Neural cell (in vitro differentiated cells): Measurements from ENCODE around the gene ZNF445. TPM values are rescaled to one million over a fixed set of nuclear protein-coding genes. Genes with fewer than 3 reads are reported as not detected.

Experiments
- H2AFZ ChIP-seq: fragments of 200-600, 300-800 bp; sonication (generic), shearing (Covaris generic); 2 replicates; pipeline ENCODE4 v1.6.0; 2014; ENCODE audit warnings: low read depth, mild to moderate bottlenecking, antibody characterized with exemption, low read length, moderate library complexity
- H3F3A ChIP-seq: fragments of 200-600 bp; shearing (Covaris generic); 2 replicates; pipeline ENCODE4 v1.6.1; 2016; ENCODE audit warnings: mild to moderate bottlenecking, moderate library complexity, mixed read lengths, antibody characterized with exemption, low read length; ENCODE audit not compliant: insufficient read depth, poor library complexity, severe bottlenecking
- H3K27ac ChIP-seq: fragments of 200-600, 300-800 bp; sonication (generic), shearing (Covaris generic); 2 replicates; pipeline ENCODE4 v1.5.1; 2014; ENCODE audit warnings: mild to moderate bottlenecking, low read length, moderate library complexity
- H3K27me3 ChIP-seq: fragments of 300-800, 200-600 bp; sonication (generic), shearing (Covaris generic); 2 replicates; pipeline ENCODE4 v1.6.0; 2014; ENCODE audit warnings: mild to moderate bottlenecking, low read depth, low read length, moderate library complexity; ENCODE audit not compliant: insufficient read depth
- H3K36me3 ChIP-seq: fragments of 300-800, 200-600 bp; sonication (generic), shearing (Covaris generic); 2 replicates; pipeline ENCODE4 v1.5.1; 2014; ENCODE audit warnings: mild to moderate bottlenecking, antibody characterized with exemption, low read length, moderate library complexity; ENCODE audit not compliant: insufficient read depth
- H3K4me2 ChIP-seq: fragments of 300-800, 200-600 bp; sonication (generic), shearing (Covaris generic); 2 replicates; pipeline ENCODE4 v1.6.0; 2014; ENCODE audit warnings: mild to moderate bottlenecking, low read length
- H3K4me3 ChIP-seq: fragments of 300-800, 200-600 bp; sonication (generic), shearing (Covaris generic); 2 replicates; pipeline ENCODE4 v1.5.1; 2014; ENCODE audit warnings: mild to moderate bottlenecking, low read length, moderate library complexity
- H3K79me2 ChIP-seq: fragments of 200-600 bp; shearing (Covaris generic); replicated peaks from 2 replicates; pipeline ENCODE4 v1.6.0; 2014; ENCODE audit warnings: mild to moderate bottlenecking, low read length, moderate library complexity; ENCODE audit not compliant: insufficient read depth
- H3K9ac ChIP-seq: fragments of 300-800, 200-600 bp; sonication (generic), shearing (Covaris generic); 2 replicates; pipeline ENCODE4 v1.6.1; 2016; ENCODE audit warnings: mild to moderate bottlenecking, low read length, mixed read lengths
- H3K9me2 ChIP-seq: fragments of 200-600 bp; shearing (Covaris generic); 2 replicates; pipeline ENCODE4 v1.6.1; 2016; ENCODE audit warnings: mild to moderate bottlenecking, low read length, mixed read lengths; ENCODE audit not compliant: insufficient read depth
- H3K9me3 ChIP-seq: fragments of 200-600, 300-800 bp; sonication (generic), shearing (Covaris generic); 2 replicates; pipeline ENCODE4 v1.6.1; 2016; ENCODE audit warnings: mild to moderate bottlenecking, mixed run types, low read length, moderate library complexity, mixed read lengths
- H4K20me1 ChIP-seq: fragments of 200-600 bp; shearing (Covaris generic); 2 replicates; pipeline ENCODE4 v1.6.1; 2016; ENCODE audit warnings: mild to moderate bottlenecking, mixed run types; ENCODE audit not compliant: insufficient read depth
- EP300 ChIP-seq: fragments of 450-650 bp; conservative IDR thresholded peaks from 2 replicates; pipeline ENCODE4 v1.6.1; 2014; ENCODE audit warnings: antibody characterized with exemption, mild to moderate bottlenecking, moderate library complexity; ENCODE audit not compliant: poor library complexity, severe bottlenecking
- EZH2 ChIP-seq: fragments of 200-600, 300-800 bp; shearing (Covaris generic), sonication (generic); IDR thresholded peaks from 2 replicates; pipeline ENCODE4 v1.6.1; 2014; ENCODE audit warnings: antibody characterized with exemption, low read length, borderline replicate concordance, mild to moderate bottlenecking; ENCODE audit not compliant: insufficient read depth, poor library complexity, severe bottlenecking
- MXI1 ChIP-seq: fragments of 450-650 bp; conservative IDR thresholded peaks from 2 replicates; pipeline ENCODE4 v1.6.1; 2014; ENCODE audit warnings: antibody characterized with exemption, mild to moderate bottlenecking; ENCODE audit not compliant: poor library complexity, severe bottlenecking
- POLR2AphosphoS5 ChIP-seq: IDR thresholded peaks from 2 replicates; pipeline ENCODE4 v1.6.1; 2012
- RAD21 ChIP-seq: fragments of 450-650 bp; conservative IDR thresholded peaks from 2 replicates; pipeline ENCODE4 v1.6.1; 2014; ENCODE audit warnings: antibody characterized with exemption, mild to moderate bottlenecking, moderate library complexity
- SMC3 ChIP-seq: fragments of 450-650 bp; conservative IDR thresholded peaks from 2 replicates; pipeline ENCODE4 v1.6.1; 2014; ENCODE audit warnings: antibody characterized with exemption, mild to moderate bottlenecking, moderate library complexity; ENCODE audit not compliant: poor library complexity
- TAF1 ChIP-seq: IDR thresholded peaks from 2 replicates; pipeline ENCODE4 v1.6.1; 2012; ENCODE audit warnings: low read depth
- polyA plus RNA-seq: library from polyadenylated mRNA; depleted of rRNA; stranded (reverse); fragments of >200 nt; gene quantifications from 2 replicates; pipeline ENCODE4 v1.2.3, GENCODE V29; 2014
- TF ChIP-seq, protein P1 (sequence below): fragments of 450-650 bp; IDR thresholded peaks from 2 replicates; pipeline ENCODE4 v1.5.1; 2014; ENCODE audit warnings: antibody characterized with exemption, mild to moderate bottlenecking, moderate library complexity; ENCODE audit not compliant: poor library complexity, severe bottlenecking
- TF ChIP-seq, protein P2 (sequence below): IDR thresholded peaks from 2 replicates; pipeline ENCODE4 v1.6.1; 2012; ENCODE audit warnings: borderline replicate concordance

ZNF445 gene
- polyA plus RNA-seq, 1 donor from 2014 or later, result 15.8 TPM

DNA sequence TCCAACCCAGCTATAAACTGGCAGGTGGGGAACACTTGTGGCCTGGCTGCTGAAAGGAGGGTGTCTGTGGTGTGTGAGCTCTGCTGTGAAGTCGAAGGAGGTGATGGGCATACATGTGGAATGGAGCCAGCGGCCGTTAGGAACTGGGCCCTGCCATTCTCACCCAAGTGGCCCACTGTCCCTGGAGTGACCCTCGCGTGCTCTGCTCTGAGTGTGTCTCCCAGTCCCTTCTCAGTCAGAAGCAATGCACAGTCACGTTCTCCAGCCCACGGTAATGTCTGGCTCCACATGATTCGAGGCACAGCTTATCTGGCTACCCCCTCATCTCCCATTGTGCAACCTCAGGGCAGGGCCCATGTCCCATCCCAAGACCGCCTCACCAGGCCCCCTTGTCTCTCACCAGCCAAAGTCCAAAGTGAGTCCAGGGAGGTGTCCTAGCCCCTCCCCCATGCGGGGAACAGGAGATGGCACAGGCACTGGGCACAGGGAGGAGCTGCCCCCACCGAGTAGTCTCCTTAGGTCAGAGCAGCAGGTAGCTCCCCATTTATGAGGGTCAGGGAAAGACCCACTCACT is 62.9 kb downstream of the ZNF445 start:
- Histone ChIP-seq H3K4me3 (no peak overlapping the region), H3K79me2 (no peaks in the 10 kb centered on the region), H3K36me3 (no peaks in the 10 kb centered on the region), H3K9ac (no peak overlapping the region), H4K20me1 (no peaks in the 10 kb centered on the region), H2AFZ (no peak overlapping the region), H3K9me2 (no peaks in the 10 kb centered on the region), H3K4me2 (no peak overlapping the region), H3K27ac (no peak overlapping the region), H3F3A (no peaks in the 10 kb centered on the region), H3K9me3 (no peaks in the 10 kb centered on the region), H3K27me3 (no peaks in the 10 kb centered on the region)
- TF ChIP-seq MXI1 (no peak), RAD21 (no peak), SMC3 (no peak), EZH2 (no peak), TAF1 (no peak), EP300 (no peak), POLR2AphosphoS5 (no peak)
- TF ChIP-seq, protein P1, sequence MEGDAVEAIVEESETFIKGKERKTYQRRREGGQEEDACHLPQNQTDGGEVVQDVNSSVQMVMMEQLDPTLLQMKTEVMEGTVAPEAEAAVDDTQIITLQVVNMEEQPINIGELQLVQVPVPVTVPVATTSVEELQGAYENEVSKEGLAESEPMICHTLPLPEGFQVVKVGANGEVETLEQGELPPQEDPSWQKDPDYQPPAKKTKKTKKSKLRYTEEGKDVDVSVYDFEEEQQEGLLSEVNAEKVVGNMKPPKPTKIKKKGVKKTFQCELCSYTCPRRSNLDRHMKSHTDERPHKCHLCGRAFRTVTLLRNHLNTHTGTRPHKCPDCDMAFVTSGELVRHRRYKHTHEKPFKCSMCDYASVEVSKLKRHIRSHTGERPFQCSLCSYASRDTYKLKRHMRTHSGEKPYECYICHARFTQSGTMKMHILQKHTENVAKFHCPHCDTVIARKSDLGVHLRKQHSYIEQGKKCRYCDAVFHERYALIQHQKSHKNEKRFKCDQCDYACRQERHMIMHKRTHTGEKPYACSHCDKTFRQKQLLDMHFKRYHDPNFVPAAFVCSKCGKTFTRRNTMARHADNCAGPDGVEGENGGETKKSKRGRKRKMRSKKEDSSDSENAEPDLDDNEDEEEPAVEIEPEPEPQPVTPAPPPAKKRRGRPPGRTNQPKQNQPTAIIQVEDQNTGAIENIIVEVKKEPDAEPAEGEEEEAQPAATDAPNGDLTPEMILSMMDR, result no peak
- TF ChIP-seq, protein P2, sequence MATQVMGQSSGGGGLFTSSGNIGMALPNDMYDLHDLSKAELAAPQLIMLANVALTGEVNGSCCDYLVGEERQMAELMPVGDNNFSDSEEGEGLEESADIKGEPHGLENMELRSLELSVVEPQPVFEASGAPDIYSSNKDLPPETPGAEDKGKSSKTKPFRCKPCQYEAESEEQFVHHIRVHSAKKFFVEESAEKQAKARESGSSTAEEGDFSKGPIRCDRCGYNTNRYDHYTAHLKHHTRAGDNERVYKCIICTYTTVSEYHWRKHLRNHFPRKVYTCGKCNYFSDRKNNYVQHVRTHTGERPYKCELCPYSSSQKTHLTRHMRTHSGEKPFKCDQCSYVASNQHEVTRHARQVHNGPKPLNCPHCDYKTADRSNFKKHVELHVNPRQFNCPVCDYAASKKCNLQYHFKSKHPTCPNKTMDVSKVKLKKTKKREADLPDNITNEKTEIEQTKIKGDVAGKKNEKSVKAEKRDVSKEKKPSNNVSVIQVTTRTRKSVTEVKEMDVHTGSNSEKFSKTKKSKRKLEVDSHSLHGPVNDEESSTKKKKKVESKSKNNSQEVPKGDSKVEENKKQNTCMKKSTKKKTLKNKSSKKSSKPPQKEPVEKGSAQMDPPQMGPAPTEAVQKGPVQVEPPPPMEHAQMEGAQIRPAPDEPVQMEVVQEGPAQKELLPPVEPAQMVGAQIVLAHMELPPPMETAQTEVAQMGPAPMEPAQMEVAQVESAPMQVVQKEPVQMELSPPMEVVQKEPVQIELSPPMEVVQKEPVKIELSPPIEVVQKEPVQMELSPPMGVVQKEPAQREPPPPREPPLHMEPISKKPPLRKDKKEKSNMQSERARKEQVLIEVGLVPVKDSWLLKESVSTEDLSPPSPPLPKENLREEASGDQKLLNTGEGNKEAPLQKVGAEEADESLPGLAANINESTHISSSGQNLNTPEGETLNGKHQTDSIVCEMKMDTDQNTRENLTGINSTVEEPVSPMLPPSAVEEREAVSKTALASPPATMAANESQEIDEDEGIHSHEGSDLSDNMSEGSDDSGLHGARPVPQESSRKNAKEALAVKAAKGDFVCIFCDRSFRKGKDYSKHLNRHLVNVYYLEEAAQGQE, result no peak

DNA sequence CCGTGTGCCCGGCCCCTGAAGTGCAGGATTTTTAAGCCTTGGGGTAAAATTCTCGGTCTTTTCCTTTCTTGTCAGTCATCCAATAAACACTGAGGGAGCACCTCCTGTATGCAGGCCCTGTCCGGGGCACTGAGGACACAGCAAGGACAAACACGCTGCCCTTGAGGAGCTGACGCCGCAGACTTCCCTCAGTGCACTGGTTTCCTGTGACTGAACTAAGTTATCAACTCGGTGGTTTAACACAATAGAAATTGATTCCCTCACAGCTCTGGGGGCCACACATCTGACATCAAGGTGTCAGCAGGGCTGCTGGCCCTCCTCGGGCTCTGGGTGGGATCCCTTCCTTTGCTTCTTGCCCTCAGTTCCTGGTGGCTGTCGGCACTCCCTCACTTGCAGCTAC is 65.1 kb downstream of the ZNF445 start:
- H3K36me3 ChIP-seq, result no peaks in the 10 kb centered on the region
- H2AFZ ChIP-seq, result no peak overlapping the region
- H4K20me1 ChIP-seq, result no peaks in the 10 kb centered on the region
- no peak overlapping the region for H3K9ac ChIP-seq
- no peaks in the 10 kb centered on the region for H3F3A ChIP-seq
- H3K9me2 ChIP-seq, result no peaks in the 10 kb centered on the region
- H3K27ac ChIP-seq, result no peak overlapping the region
- H3K4me3 ChIP-seq, result no peak overlapping the region
- TF ChIP-seq EZH2 (no peak), POLR2AphosphoS5 (no peak)
- TF ChIP-seq, protein P1, result no peak
- TF ChIP-seq, protein P2, result no peak
- no peaks in the 10 kb centered on the region for H3K79me2 ChIP-seq
- no peaks in the 10 kb centered on the region for H3K27me3 ChIP-seq
- no peak overlapping the region for H3K4me2 ChIP-seq
- H3K9me3 ChIP-seq, result no peaks in the 10 kb centered on the region
